Ovary (tissue), 9 donors: ENCODE measurements around the gene CDCA3. TPM values are rescaled to one million over a fixed set of nuclear protein-coding genes. Genes with fewer than 3 reads are reported as not detected.

Source experiments
- DNase-seq, 5 donors: peaks; one replicate each; pipeline ENCODE4 v3.0.0-alpha.2; 2019 to 2020
- H3K27ac ChIP-seq, 2 donors: fragments of 200-600 bp; one replicate each; pipeline versions ENCODE4 v1.5.1 to v1.8.0; 2019 to 2022
- H3K27me3 ChIP-seq: fragments of 200-600 bp; one replicate; pipeline ENCODE4 v1.8.0; 2022
- H3K36me3 ChIP-seq: fragments of 200-600 bp; sonication (generic); one replicate; pipeline ENCODE4 v1.5.1; 2019
- H3K4me1 ChIP-seq: one replicate; pipeline ENCODE4 v1.8.1; 2013; ENCODE audit warnings: mild to moderate bottlenecking, moderate library complexity; ENCODE audit not compliant: insufficient read depth
- H3K4me3 ChIP-seq: fragments of 200-600 bp; sonication (generic); one replicate; pipeline ENCODE4 v1.5.1; 2017
- H3K9me3 ChIP-seq, 2 donors: fragments of 200-600 bp in 1 of 2; sonication (generic) in 1 of 2; one replicate each; pipeline versions ENCODE4 v1.5.1 to v1.8.1; 2013 to 2019; ENCODE audit warnings: mild to moderate bottlenecking in 1 of 2, moderate library complexity in 1 of 2
- EP300 ChIP-seq: sonication (generic); formaldehyde crosslinking; IDR thresholded peaks from one replicate; pipeline ENCODE4 v1.6.1; 2017; ENCODE audit warnings: antibody characterized with exemption
- POLR2A ChIP-seq: fragments of 450-650 bp; IDR thresholded peaks from one replicate; pipeline ENCODE4 v1.6.1; 2017; ENCODE audit warnings: antibody characterized with exemption, mild to moderate bottlenecking, moderate library complexity
- WGBS, 3 donors: extraction: QIAGEN DNeasy Blood & Tissue Kit in 1 of 3; methylation state at CpG; one replicate each; pipeline versions ENCODE4 v1.1.5 to v1.1.7; 2013 to 2017; 5-methylcytosine and 5-hydroxymethylcytosine counted together
- intact Hi-C, 4 donors: fragments of 100-400 bp; cut with DNase I; formaldehyde crosslinking; loops; one replicate each; pipeline versions ENCODE4 v1.11.0 to v1.15.1; 2022 to 2023
- polyA plus RNA-seq, 2 donors: library from polyadenylated mRNA; stranded (reverse); fragments of 200-250 nt in 1 of 2; fragments of 350-450 nt in 1 of 2; fragmentation: Illumina TruSeq in 1 of 2; extraction: RNeasy Lipid Tissue Mini Kit (QIAGEN cat#74804) in 1 of 2; gene quantifications; one replicate each; pipeline ENCODE4 v1.2.3, GENCODE V29; 2013 to 2014
- total RNA-seq, 7 donors: library from RNA; depleted of rRNA in 2 of 7; stranded (reverse); fragments of >200 nt in 2 of 7; fragmentation: NEBNext Ultra II Directional in 3 of 7; extraction: Animal tissue kit (Norgen Biotek cat#: 25700) in 3 of 7; gene quantifications; one replicate each; pipeline versions ENCODE4 v1.1.0 to v1.2.4, GENCODE V29; 2016 to 2023
- TF ChIP-seq, protein P1 (sequence below), 3 donors: fragments of 450-650 bp in 2 of 3; fragments of 200-600 bp in 1 of 3; IDR thresholded peaks; one replicate each; pipeline versions ENCODE4 v1.5.1 to v1.8.0; 2016 to 2022; ENCODE audit warnings: antibody characterized with exemption in 3 of 3, mild to moderate bottlenecking in 1 of 3
- donor health status: DM: no; HTN: no; CAD: no; lungs with moderate emphysema.
- donor health status: DM: no; HTN: no; CAD: no.
- donor health status: Bipolar disorder and iron deficiency.
- donor health status: DM: yes; HTN: yes; CAD: no.
- donor health status: DM: no; HTN: no; CAD: no.
- donor health status: DM: yes; HTN: yes; CAD: no.

Gene CDCA3
- total and polyA plus RNA-seq, 9 donors, result 0.18 to 1.6 (median 0.74) TPM

DNA sequence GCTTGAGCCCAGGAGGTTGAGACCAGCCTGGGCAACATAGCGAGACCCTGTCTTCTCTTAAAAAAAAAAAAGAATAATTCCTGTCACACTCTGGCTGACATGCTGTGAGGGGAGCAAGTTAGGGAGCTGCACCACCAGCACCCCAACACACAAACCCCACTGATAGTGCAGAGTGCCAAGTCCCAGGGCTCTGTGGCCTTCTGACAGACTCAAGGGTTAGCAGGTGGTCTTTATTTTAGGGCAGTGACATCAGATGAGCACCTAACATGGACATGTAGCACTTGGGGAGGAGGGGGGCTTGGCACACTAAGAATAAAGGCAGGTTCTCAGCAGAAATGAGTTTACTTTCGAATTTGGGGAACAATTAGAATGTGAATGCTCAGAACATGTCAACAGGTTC lies 7.7 kb upstream of the CDCA3 start:
- TF ChIP-seq EP300, result no peak
- TF ChIP-seq, protein P1, sequence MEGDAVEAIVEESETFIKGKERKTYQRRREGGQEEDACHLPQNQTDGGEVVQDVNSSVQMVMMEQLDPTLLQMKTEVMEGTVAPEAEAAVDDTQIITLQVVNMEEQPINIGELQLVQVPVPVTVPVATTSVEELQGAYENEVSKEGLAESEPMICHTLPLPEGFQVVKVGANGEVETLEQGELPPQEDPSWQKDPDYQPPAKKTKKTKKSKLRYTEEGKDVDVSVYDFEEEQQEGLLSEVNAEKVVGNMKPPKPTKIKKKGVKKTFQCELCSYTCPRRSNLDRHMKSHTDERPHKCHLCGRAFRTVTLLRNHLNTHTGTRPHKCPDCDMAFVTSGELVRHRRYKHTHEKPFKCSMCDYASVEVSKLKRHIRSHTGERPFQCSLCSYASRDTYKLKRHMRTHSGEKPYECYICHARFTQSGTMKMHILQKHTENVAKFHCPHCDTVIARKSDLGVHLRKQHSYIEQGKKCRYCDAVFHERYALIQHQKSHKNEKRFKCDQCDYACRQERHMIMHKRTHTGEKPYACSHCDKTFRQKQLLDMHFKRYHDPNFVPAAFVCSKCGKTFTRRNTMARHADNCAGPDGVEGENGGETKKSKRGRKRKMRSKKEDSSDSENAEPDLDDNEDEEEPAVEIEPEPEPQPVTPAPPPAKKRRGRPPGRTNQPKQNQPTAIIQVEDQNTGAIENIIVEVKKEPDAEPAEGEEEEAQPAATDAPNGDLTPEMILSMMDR (IDR thresholded peaks at IDR 0.05), result no peak
- TF ChIP-seq POLR2A, result no peak
- WGBS, 3 donors, result 93 to 97% (median 96%) methylated on average over 2 of the region's 2 CpGs
- no peak overlapping the region for H3K27ac ChIP-seq
- H3K36me3 ChIP-seq, result no peaks in the 10 kb centered on the region
- intact Hi-C loops, result no loop called here
- no peaks in the 10 kb centered on the region for H3K27me3 ChIP-seq
- peaks cover 3% of the 10 kb centered on the region for H3K4me1 ChIP-seq
- no peaks in the 10 kb centered on the region for H3K9me3 ChIP-seq
- H3K4me3 ChIP-seq, result no peak overlapping the region
- DNase-seq, result no peak

DNA sequence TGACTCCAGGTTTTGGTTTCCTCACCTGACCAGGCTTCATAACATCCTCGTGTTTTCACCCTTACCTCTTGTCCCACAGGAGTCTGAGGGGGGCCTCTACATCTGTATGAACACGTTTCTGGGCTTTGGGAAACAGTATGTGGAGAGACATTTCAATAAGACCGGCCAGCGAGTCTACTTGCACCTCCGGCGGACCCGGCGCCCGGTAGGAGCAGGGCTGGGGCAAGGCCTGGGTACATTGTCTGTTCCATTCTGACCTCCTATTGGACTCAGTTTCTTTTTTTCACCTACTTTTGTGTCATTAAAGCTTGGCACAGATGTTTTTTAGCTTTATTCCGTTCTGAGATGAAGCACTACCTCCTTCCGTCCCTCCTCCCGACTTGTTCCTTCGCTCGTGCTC lies 4.2 kb upstream of the CDCA3 start:
- intact Hi-C loops, result no loop called here
- no peak for TF ChIP-seq EP300
- TF ChIP-seq, protein P1 (IDR thresholded peaks at IDR 0.05), result no peak
- no peak for TF ChIP-seq POLR2A
- Histone ChIP-seq H3K36me3 (no peaks in the 10 kb centered on the region), H3K27me3 (no peaks in the 10 kb centered on the region), H3K4me1 (peaks cover 7% of the 10 kb centered on the region), H3K27ac (no peak overlapping the region), H3K4me3 (no peak overlapping the region), H3K9me3 (no peaks in the 10 kb centered on the region)
- WGBS, 3 donors, result 87 to 90% (median 89%) methylated on average over 14 of the region's 14 CpGs
- DNase-seq, result no peak

- no peak overlapping the region for H3K4me3 ChIP-seq
- WGBS, 3 donors, result 45 to 61% (median 51%) methylated on average over 6 of the region's 6 CpGs
- TF ChIP-seq, protein P1 (IDR thresholded peaks at IDR 0.05), result no peak
- no peak for TF ChIP-seq EP300
- TF ChIP-seq POLR2A, result no peak
- DNase-seq, result no peak
- intact Hi-C loops, result no loop called here
- H3K36me3 ChIP-seq, result no peaks in the 10 kb centered on the region
- no peak overlapping the region for H3K27ac ChIP-seq
- peaks cover 7% of the 10 kb centered on the region for H3K4me1 ChIP-seq
- H3K9me3 ChIP-seq, result no peaks in the 10 kb centered on the region
- H3K27me3 ChIP-seq, result no peaks in the 10 kb centered on the region
Measured at GRCh38 chr12:6854036-6854435, 3.0 kb upstream of the CDCA3 start.

DNA sequence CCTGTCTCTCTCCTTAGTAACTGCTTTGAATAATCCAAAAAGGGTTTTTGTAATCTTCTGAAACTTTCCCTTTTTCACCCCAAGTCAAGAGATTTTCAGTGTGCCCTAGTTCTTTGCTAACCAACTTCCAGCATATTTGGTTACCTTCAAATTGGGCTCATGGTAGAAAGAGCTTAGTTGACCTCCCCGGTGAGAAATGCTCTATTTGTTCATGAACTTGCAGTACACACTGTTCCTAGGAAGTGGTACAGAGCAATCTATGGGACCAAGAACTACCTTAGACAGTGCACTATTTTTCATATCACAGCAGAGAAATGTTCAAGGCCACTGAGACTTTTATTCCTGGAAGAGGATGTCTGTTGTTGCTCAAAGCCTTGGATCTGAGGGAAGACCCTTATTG lies 2.5 kb upstream of the CDCA3 start:
- Histone ChIP-seq H3K4me3 (no peak overlapping the region), H3K9me3 (no peaks in the 10 kb centered on the region), H3K36me3 (no peaks in the 10 kb centered on the region), H3K27me3 (no peaks in the 10 kb centered on the region), H3K27ac (peak overlapping the region in 1 of 2 donors; percentile 42), H3K4me1 (peaks cover 7% of the 10 kb centered on the region)
- no peak for DNase-seq
- WGBS, 3 donors, result 13 to 26% (median 14%) methylated on average over 1 of the region's 1 CpG
- intact Hi-C loops, result no loop called here
- no peak for TF ChIP-seq EP300
- TF ChIP-seq POLR2A, result no peak
- TF ChIP-seq, protein P1 (IDR thresholded peaks at IDR 0.05), result no peak
